ENCODE data around the gene TC2N. TPM values are rescaled to one million over a fixed set of nuclear protein-coding genes. Genes with fewer than 3 reads are reported as not detected.

TC2N gene
- total RNA-seq, 1 donor from 2014 or later: 50.3 TPM

DNA sequence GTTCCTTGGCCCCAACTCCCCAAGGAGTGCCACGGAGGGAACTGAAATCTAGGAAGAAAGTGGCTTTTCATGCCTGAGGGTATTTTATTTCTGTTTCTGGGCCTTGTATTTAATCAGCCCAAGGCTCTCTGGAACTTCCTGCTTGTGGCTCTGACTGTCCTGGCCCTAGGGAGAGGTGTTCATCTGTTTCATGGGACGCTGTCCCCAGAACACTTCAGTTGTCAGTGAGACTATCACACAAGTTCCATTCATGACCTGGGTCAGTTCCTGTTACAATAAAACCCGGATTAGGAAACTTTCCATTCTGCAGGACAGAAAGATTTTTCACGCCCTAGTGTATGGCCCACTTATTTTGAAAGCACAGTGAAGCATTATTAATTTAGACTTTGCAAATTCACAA, 18.5 kb upstream of the TC2N start:
- Histone ChIP-seq H3K36me3 (no peaks in the 10 kb centered on the region), H3K27ac (peak overlapping the region; percentile 39), H3K4me3 (no peak overlapping the region), H3K4me1 (peaks cover 26% of the 10 kb centered on the region), H3K9me3 (no peaks in the 10 kb centered on the region), H3K27me3 (no peaks in the 10 kb centered on the region)
- DNase-seq (ENCODE audit: extremely low spot score in 2 of 2): no peak
- intact Hi-C loops (cut with DNase I): no loop called here
- no peak for TF ChIP-seq POLR2AphosphoS5 (IDR thresholded peaks at IDR 0.05; ENCODE audit: insufficient read depth in 1 of 2, low read depth in 1 of 2)

DNA sequence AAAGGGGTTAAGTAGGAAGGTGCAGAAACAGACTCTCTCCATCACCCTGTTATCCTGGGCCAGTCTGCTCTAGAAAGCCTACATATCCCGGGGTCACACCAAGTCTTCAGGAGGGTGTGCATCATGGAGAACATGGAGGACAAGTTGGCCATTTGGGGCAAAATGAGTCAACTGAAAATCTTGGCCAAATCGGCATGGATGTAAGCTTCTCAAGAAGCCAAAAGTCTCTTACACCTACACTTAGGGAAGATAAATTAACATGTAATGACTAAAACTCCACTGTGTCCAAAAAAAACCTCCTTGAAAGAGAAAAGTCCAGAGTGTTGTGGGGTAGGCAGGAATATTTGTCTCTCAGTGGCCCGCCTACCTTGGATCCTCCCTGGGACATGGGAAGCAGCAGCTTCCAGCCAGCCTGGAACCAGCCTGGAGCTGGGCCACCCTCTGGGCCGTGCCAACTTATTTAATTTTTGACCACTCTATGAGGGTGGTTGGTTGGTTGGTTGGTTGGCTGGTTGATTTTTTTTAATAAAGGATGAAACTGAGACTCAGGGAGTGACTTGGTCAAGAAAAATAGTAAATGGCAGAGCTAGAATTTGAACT, 17.9 kb upstream of the TC2N start:
- peak overlapping the region; percentile 39 for H3K27ac ChIP-seq
- H3K4me3 ChIP-seq: no peak overlapping the region
- TF ChIP-seq, protein P1, sequence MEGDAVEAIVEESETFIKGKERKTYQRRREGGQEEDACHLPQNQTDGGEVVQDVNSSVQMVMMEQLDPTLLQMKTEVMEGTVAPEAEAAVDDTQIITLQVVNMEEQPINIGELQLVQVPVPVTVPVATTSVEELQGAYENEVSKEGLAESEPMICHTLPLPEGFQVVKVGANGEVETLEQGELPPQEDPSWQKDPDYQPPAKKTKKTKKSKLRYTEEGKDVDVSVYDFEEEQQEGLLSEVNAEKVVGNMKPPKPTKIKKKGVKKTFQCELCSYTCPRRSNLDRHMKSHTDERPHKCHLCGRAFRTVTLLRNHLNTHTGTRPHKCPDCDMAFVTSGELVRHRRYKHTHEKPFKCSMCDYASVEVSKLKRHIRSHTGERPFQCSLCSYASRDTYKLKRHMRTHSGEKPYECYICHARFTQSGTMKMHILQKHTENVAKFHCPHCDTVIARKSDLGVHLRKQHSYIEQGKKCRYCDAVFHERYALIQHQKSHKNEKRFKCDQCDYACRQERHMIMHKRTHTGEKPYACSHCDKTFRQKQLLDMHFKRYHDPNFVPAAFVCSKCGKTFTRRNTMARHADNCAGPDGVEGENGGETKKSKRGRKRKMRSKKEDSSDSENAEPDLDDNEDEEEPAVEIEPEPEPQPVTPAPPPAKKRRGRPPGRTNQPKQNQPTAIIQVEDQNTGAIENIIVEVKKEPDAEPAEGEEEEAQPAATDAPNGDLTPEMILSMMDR (IDR thresholded peaks at IDR 0.05): no peak
- TF ChIP-seq POLR2A (IDR thresholded peaks at IDR 0.05): no peak
- no peak for TF ChIP-seq POLR2AphosphoS5 (IDR thresholded peaks at IDR 0.05; ENCODE audit: insufficient read depth in 1 of 2, low read depth in 1 of 2)
- H3K36me3 ChIP-seq: peaks cover 0 to 4% of the 10 kb centered on the region in 2 donors
- no peak for DNase-seq (ENCODE audit: extremely low spot score in 2 of 2)
- peaks cover 19% of the 10 kb centered on the region for H3K4me1 ChIP-seq
- H3K9me3 ChIP-seq: no peaks in the 10 kb centered on the region
- intact Hi-C loops (cut with DNase I): no loop called here
- H3K27me3 ChIP-seq: no peaks in the 10 kb centered on the region

DNA sequence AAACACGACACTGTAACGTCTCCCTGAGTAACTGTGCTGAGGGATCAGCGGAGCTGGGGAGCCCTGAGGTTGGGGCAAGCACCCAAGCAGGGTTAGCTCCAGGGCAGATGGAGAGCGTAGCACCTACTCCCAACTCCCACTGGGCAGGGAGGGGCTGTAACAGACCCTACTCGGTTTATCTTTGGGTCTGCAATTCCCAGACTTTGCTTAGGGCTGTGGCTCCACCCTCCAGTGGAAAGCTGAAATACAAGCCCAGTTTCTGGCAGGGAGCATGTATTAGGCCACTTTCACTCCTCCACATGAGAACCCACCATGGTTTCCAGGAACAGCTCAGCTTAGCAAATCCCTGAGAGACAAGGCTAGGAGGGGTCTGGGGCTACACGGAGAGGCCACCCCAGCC, 17.3 kb upstream of the TC2N start:
- peaks cover 14% of the 10 kb centered on the region for H3K4me1 ChIP-seq
- intact Hi-C loops (cut with DNase I): no loop called here
- no peak for DNase-seq (ENCODE audit: extremely low spot score in 2 of 2)

DNA sequence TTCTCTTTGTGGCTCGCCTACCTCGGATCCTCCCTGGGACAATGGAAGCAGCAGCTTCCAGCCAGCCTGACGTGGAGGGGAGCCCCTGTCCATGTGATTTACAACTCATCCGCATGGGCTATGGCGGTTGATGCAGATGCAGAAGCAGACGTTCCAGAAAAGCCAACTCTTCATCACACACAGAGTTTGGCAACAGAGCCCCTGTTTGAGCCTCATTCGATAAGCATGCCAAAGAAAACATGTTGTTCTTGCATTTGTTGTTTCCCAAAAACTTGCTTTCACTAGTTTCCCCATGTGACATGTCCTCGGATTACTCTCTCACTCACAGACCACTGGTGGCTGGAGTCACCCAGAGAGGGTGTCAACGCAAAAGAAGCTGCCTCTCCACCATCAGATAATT, 16.4 kb upstream of the TC2N start:
- H3K27ac ChIP-seq: peak overlapping the region; percentile 39

More for the DNA sequence above, 17.3 kb upstream of the TC2N start:
- Histone ChIP-seq H3K36me3 (peaks cover 0 to 4% of the 10 kb centered on the region in 2 donors), H3K27ac (peak overlapping the region; percentile 39), H3K4me3 (no peak overlapping the region), H3K27me3 (no peaks in the 10 kb centered on the region), H3K9me3 (no peaks in the 10 kb centered on the region)
- TF ChIP-seq, protein P1 (IDR thresholded peaks at IDR 0.05): no peak
- no peak for TF ChIP-seq POLR2AphosphoS5 (IDR thresholded peaks at IDR 0.05; ENCODE audit: insufficient read depth in 1 of 2, low read depth in 1 of 2)
- TF ChIP-seq POLR2A (IDR thresholded peaks at IDR 0.05): no peak

DNA sequence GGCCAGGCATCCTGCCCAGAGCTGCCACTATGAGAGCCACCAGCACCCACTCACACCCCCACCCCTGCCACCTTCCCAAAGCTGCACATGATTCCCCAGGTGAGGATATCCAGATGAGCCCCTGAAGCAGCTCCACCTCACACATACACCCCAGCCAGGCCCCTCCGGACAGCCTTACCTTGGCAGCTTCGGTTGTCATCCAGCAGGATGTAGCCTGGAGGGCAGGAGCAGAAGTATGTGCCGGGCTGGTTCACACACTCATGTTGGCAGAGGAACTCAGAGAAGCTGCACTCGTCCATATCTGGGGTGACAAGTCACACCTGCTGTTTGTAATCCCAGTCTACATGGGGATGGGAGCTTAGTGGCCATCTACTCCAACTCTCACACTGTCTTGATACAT, 15.4 kb upstream of the TC2N start:
- intact Hi-C loops (cut with DNase I): no loop called here
- Histone ChIP-seq H3K4me1 (peaks cover 7% of the 10 kb centered on the region), H3K36me3 (peaks cover 0 to 4% of the 10 kb centered on the region in 2 donors), H3K27ac (peak overlapping the region; percentile 69), H3K4me3 (no peak overlapping the region), H3K9me3 (no peaks in the 10 kb centered on the region), H3K27me3 (no peaks in the 10 kb centered on the region)
- TF ChIP-seq, protein P1 (IDR thresholded peaks at IDR 0.05): no peak
- TF ChIP-seq POLR2AphosphoS5 (IDR thresholded peaks at IDR 0.05; ENCODE audit: insufficient read depth in 1 of 2, low read depth in 1 of 2) (no peak), POLR2A (IDR thresholded peaks at IDR 0.05) (no peak)
- no peak for DNase-seq (ENCODE audit: extremely low spot score in 2 of 2)

More for the DNA sequence above, 16.4 kb upstream of the TC2N start:
- Histone ChIP-seq H3K4me1 (peaks cover 7% of the 10 kb centered on the region), H3K36me3 (peaks cover 0 to 4% of the 10 kb centered on the region in 2 donors), H3K4me3 (no peak overlapping the region), H3K9me3 (no peaks in the 10 kb centered on the region), H3K27me3 (no peaks in the 10 kb centered on the region)
- DNase-seq (ENCODE audit: extremely low spot score in 2 of 2): peak in 1 of 2 donors; percentile 96
- TF ChIP-seq POLR2AphosphoS5 (IDR thresholded peaks at IDR 0.05; ENCODE audit: insufficient read depth in 1 of 2, low read depth in 1 of 2) (peak in 1 of 2 donors; percentile 17), POLR2A (IDR thresholded peaks at IDR 0.05) (no peak)
- TF ChIP-seq, protein P1 (IDR thresholded peaks at IDR 0.05): no peak
- intact Hi-C loops (cut with DNase I): no loop called here
